Tongue (tissue), 2 donors: ENCODE measurements around the gene PDCD1LG2. TPM values are rescaled to one million over a fixed set of nuclear protein-coding genes. Genes with fewer than 3 reads are reported as not detected.

ENCODE experiments used
- DNase-seq: peaks from one replicate; pipeline ENCODE4 v3.0.0-alpha.2; 2015
- total RNA-seq: library from RNA; depleted of rRNA; stranded (reverse); fragments of >200 nt; gene quantifications from one replicate; pipeline ENCODE4 v1.2.3, GENCODE V29; 2014

Gene PDCD1LG2
- total RNA-seq, 1 donor from 2014 or later, result 1.6 TPM

DNA sequence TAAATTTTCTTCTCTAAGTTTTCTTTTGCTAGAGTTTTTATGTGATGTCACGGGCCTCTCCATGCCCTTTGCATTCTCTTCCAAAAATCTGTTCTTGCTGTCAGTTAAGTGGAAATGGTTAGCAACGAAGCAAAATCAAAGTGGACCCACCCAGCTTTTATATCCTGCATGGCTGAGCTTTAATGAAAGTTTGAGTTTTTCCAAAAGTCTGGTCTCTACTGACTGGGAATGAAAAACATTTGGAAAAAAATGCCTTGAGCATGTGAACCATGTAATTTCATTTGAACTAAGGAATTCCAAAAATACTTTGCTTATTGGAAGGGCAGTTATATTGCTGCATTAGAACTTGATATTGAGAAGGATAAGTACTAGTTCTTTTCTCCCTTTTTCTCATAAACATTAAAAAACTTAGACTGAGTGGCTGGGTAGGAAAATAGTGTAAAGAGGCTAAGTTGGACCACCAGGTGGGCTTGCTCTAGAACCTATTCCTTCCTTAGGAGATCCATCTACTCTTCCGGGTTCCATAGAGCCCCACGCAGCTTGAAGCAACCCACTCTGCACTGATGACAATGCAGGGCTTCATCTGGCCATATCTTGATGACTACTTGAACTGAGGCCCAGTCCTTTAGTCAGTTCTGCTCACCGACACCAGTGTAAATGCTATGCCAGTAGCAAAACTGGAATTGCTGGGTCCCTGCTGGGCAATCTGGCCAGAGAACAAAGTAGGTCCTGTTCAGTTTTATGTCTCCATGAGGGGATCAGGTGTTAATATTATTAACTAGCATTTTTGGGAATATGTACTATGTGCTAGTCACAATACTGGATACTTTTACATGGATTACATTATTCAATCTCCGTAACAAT is 101.2 kb downstream of the PDCD1LG2 start:
- no peak for DNase-seq

DNA sequence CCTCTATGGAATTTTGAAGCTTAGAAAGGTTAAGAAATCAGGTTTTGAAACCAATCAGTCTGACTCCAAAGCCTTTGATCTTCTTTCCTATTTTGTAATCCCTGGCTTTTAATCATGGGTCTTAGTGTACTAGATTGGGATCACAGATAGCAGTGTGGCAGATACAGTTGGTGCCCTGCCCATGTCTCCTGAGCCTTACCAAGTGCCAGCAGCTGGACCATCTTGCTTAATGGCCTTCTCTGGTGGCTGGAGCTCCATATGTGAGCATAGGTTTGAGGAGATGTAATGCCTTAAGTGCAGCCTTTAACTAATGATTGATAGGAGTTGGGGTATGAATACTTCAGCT is 101.8 kb downstream of the PDCD1LG2 start:
- DNase-seq, result no peak

DNA sequence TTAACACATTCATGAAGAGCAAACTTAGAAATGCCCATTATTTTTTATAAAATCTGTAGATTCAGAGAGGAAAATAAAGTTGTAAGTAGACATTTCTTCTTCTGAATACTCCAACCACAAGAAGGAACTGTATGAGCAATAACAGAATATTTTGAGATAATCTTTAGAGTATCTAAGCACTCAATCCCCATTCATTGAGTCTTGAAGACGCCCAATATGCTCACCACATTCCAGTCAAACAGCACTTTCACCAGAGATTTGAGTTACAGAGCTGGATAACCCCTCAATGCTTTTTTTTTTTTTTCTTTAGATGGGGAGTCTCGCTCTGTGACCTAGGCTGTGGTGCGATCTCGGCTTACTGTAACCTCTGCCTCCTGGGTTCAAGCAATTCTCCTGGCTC is 103.9 kb downstream of the PDCD1LG2 start:
- DNase-seq, result no peak

DNA sequence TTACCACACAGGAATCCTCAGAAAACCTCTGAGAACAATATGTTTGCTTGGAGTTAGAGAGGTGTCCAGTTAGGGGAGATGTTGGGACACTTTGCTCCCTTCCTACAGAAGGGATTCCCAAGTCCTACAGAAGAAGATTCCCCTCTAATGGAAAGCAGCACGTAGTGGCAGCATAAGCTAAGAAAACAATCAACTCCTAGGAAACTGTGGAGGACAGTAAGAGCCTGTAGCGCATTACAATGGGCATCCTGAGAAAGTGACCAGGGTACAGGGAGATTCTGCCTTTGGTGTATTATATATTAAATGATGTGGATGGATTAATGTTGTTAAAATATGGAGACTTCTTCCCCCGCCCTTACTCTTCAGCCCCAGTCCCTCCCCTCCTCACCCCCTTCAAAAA is 104.7 kb downstream of the PDCD1LG2 start:
- DNase-seq, result no peak

DNA sequence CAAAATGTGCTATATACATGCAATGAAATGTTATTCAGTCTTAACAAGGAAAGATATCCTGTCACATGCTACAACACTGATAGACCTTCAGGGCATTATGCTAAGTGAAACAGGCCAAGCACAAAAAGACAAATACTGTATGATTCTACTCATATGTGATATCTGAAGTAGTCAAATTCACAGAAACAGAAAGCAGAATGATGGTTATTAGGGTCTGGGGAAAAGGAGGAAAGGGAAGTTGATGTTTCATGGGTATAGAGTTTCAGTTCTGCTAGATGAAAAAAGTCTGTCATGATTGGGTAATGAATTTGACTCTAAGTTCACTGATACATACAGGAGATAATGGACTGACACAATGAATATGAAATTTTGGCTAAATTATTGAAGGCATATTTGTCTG is 107.4 kb downstream of the PDCD1LG2 start:
- no peak for DNase-seq

DNA sequence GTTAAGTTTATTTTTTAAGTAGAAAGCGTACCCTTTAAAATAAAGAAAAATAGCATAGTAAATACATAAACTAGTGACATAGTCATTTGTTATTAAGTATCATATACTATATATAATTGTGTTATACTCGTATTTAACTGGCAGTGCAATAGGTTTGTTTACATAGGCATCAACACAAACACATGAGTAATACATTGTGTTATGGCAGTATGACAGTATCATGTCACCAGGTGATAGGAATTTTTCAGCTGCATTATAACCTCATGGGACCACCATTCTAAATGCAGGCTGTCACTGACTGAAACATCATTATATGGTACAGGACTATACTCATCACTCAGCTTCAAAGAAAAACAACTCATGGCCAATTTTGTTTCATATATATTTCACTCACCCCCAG is 110.2 kb downstream of the PDCD1LG2 start:
- no peak for DNase-seq

Other genes starting within 250 kb of the PDCD1LG2 start
- not detected for gene RLN2, start 205.8 kb upstream of the PDCD1LG2 start, total RNA-seq
- gene RLN1, start 170.7 kb upstream of the PDCD1LG2 start, total RNA-seq, result not detected
- gene PLGRKT, start 72.6 kb upstream of the PDCD1LG2 start, total RNA-seq, result 44.1 TPM
- gene CD274, start 60.0 kb upstream of the PDCD1LG2 start, total RNA-seq, result 4.1 TPM
- 38.9 TPM for gene RIC1, start 118.6 kb downstream of the PDCD1LG2 start, total RNA-seq